Ascending aorta (tissue), 2 donors: Measurements from ENCODE around the gene TMEM266. TPM values are rescaled to one million over a fixed set of nuclear protein-coding genes. Genes with fewer than 3 reads are reported as not detected.
A peak's percentile ranks its signal among the peaks of the same experiment; 100 is the strongest.

Source experiments
- DNase-seq, 2 donors: peaks; one replicate each; pipeline ENCODE4 v3.0.0-alpha.2; 2019; ENCODE audit warnings: low spot score in 2 of 2
- H3K27ac ChIP-seq, 2 donors: fragments of 200-600 bp; sonication (generic); one replicate each; pipeline ENCODE4 v1.5.1; 2016 to 2017; ENCODE audit warnings: mild to moderate bottlenecking in 1 of 2
- H3K27me3 ChIP-seq: fragments of 200-600 bp; sonication (generic); one replicate; pipeline ENCODE4 v1.5.1; 2017
- H3K36me3 ChIP-seq, 2 donors: fragments of 200-600 bp; sonication (generic); one replicate each; pipeline ENCODE4 v1.5.1; 2016
- H3K4me1 ChIP-seq, 2 donors: fragments of 200-600 bp; sonication (generic); one replicate each; pipeline ENCODE4 v1.5.1; 2016 to 2017; ENCODE audit warnings: mild to moderate bottlenecking in 1 of 2
- H3K4me3 ChIP-seq, 2 donors: fragments of 200-600 bp; sonication (generic); one replicate each; pipeline ENCODE4 v1.5.1; 2016 to 2017; ENCODE audit warnings: mild to moderate bottlenecking in 1 of 2
- H3K9me3 ChIP-seq, 2 donors: fragments of 200-600 bp; sonication (generic); one replicate each; pipeline ENCODE4 v1.5.1; 2016
- intact Hi-C: fragments of 100-400 bp; cut with DNase I; formaldehyde crosslinking; loops from one replicate; pipeline ENCODE4 v1.15.1; 2023
- total RNA-seq: library from RNA; depleted of rRNA; stranded (reverse); fragments of >200 nt; gene quantifications from one replicate; pipeline ENCODE4 v1.1.0, GENCODE V29; 2016
- TF ChIP-seq, protein P1 (sequence below), 3 experiments: fragments of 200-600 bp in 2 of 3; fragments of 450-650 bp in 1 of 3; sonication (generic) in 2 of 3; IDR thresholded peaks; one replicate each; pipeline ENCODE4 v1.5.1; 2016 to 2019; ENCODE audit warnings: antibody characterized with exemption in 3 of 3, mild to moderate bottlenecking in 1 of 3, moderate library complexity in 1 of 3

The TMEM266 gene
- total RNA-seq, 1 donor from 2014 or later: not detected

DNA sequence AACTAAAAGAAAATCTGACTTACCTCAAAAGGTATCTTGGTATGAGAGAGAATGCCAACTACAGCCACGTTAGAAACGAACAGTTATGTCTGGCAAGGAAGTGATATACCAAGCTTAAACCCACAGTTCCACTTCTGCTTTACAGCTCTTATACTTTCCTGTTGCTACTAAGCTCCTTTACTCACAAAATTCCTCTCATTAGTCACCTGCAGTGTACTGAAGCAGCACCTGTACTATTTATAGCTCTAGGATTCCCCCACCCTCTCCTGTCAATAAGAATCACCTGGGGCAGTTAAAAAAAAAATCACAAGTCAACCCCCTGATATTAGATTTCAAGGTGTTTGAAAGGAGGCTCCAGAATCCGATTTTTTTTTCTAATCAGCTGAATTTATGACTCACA, 2.9 kb upstream of the TMEM266 start:
- H3K4me1 ChIP-seq: peaks cover 4 to 10% of the 10 kb centered on the region in 2 donors
- no peak for DNase-seq
- TF ChIP-seq, protein P1, sequence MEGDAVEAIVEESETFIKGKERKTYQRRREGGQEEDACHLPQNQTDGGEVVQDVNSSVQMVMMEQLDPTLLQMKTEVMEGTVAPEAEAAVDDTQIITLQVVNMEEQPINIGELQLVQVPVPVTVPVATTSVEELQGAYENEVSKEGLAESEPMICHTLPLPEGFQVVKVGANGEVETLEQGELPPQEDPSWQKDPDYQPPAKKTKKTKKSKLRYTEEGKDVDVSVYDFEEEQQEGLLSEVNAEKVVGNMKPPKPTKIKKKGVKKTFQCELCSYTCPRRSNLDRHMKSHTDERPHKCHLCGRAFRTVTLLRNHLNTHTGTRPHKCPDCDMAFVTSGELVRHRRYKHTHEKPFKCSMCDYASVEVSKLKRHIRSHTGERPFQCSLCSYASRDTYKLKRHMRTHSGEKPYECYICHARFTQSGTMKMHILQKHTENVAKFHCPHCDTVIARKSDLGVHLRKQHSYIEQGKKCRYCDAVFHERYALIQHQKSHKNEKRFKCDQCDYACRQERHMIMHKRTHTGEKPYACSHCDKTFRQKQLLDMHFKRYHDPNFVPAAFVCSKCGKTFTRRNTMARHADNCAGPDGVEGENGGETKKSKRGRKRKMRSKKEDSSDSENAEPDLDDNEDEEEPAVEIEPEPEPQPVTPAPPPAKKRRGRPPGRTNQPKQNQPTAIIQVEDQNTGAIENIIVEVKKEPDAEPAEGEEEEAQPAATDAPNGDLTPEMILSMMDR (IDR thresholded peaks at IDR 0.05): no peak
- H3K27ac ChIP-seq: no peak overlapping the region
- H3K27me3 ChIP-seq: no peaks in the 10 kb centered on the region
- no peak overlapping the region for H3K4me3 ChIP-seq
- intact Hi-C loops: no loop called here
- no peaks in the 10 kb centered on the region for H3K36me3 ChIP-seq
- no peaks in the 10 kb centered on the region for H3K9me3 ChIP-seq

DNA sequence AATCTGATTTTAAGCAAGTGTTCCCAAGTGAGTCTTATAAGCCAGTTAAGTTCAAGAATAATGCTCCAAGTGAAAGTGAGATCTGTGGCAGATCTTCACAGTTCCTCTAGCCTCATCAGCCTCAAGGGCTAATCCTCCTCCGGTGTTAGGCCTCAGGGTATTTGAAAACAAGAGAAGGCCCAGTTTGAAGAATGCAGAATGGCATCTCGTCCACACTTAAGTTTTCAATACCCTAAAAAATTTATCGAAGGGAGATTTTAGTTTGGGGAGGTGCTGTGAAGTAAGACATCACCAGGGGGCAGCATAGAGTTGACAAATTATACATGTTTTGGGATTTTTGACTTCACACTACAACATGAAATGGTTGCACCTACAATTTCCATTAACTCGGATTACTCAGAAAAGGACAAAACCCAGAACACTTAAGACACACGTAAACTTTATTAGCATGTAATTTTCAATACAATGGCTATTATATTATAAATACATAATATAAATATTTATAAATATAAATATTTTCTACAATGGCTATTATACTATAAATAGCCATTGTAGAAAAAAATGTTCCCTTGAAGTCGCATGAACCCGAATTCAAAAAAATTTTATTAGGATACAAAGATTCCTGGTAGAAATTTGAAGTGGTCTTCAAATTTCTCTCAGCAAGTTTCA, 2.3 kb upstream of the TMEM266 start:
- intact Hi-C loops: no loop called here
- Histone ChIP-seq H3K4me3 (peak overlapping the region in 1 of 2 donors; percentile 24), H3K27ac (no peak overlapping the region), H3K9me3 (no peaks in the 10 kb centered on the region), H3K4me1 (peaks cover 4 to 10% of the 10 kb centered on the region in 2 donors), H3K36me3 (no peaks in the 10 kb centered on the region), H3K27me3 (no peaks in the 10 kb centered on the region)
- TF ChIP-seq, protein P1 (IDR thresholded peaks at IDR 0.05): peak; percentile 35 to 75 (median 67)
- no peak for DNase-seq

DNA sequence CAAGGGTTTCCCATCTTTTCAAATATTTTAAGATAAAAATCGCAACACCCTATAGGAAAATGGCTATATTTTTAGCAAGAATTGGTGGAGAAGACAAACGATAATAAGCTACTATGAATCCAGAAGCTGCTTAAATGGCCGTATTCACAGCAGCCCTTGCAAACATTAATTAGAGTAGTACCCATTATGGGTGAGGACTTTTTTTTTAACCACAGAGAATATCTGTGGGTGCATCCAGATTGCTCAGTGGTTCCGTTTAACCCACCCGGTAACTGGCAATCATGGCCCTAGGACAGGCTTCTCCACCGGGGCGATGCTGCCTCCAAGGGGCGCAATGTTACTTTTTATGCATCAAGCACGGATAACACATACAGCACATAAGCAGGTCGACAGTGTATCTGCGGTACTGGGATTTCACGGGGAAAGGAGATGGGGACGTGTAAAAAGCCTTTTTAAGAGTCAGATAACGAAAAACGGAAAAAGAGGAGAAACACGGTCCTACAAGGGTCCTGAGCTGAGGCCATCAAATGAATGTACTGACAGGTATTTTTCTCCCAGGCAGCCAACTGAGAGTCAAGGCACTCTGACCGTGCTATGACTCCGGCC, 968 bp upstream of the TMEM266 start:
- no peaks in the 10 kb centered on the region for H3K27me3 ChIP-seq
- TF ChIP-seq, protein P1 (IDR thresholded peaks at IDR 0.05): no peak
- intact Hi-C loops: loop anchor here (2.0 kb wide), 1 partner anchor 82 kb away; no protein-coding TSS in a partner anchor
- no peaks in the 10 kb centered on the region for H3K36me3 ChIP-seq
- peak overlapping the region; percentile 76 to 82 for H3K4me3 ChIP-seq
- no peak overlapping the region for H3K27ac ChIP-seq
- peaks cover 4 to 10% of the 10 kb centered on the region in 2 donors for H3K4me1 ChIP-seq
- no peaks in the 10 kb centered on the region for H3K9me3 ChIP-seq
- DNase-seq: no peak

DNA sequence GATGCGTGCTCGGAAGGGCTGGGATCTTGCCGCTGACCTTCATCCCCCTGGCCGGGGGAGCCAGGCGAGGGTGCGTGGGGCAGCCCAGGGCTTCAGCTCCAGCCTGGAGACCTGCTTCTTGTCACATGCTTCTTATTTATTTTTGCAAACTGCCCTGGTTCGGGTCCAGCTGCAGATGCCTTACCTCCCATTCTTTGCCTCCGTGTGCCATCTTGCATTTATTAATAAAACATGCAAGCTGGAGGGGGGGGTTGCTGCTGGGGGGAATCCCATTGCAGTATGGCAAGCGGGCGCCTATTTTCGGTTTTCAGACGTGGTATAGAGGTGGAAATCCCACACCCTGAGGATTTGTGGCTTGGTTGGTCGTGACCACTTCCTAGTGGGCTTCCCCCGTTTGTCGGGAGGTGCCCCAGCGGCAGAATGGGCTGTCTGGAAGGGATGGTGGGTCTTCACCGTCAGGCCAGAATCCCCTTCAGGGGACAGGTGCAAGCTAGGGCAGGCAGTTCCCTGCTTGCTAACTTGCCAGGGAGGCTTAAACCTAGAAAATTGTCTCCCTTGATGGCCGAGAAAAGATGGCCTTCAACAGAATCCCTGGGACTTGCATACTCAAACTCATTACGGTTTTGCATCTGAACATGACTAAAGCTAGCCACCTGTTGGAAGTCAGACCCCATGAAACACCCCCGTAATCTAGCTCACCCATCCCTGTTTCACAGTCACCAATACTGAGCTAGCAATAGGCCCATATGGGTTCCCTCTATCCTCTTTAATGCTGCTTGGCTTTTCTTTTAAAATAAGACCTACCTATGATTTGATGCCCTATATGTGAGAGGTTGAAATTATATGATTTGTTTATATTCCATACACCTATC, 569 bp downstream of the TMEM266 start:
- H3K27me3 ChIP-seq: no peaks in the 10 kb centered on the region
- no peak for DNase-seq
- H3K27ac ChIP-seq: no peak overlapping the region
- peak overlapping the region; percentile 76 to 82 for H3K4me3 ChIP-seq
- H3K36me3 ChIP-seq: no peaks in the 10 kb centered on the region
- TF ChIP-seq, protein P1 (IDR thresholded peaks at IDR 0.05): no peak
- H3K9me3 ChIP-seq: no peaks in the 10 kb centered on the region
- peaks cover 4 to 10% of the 10 kb centered on the region in 2 donors for H3K4me1 ChIP-seq
- intact Hi-C loops: no loop called here

DNA sequence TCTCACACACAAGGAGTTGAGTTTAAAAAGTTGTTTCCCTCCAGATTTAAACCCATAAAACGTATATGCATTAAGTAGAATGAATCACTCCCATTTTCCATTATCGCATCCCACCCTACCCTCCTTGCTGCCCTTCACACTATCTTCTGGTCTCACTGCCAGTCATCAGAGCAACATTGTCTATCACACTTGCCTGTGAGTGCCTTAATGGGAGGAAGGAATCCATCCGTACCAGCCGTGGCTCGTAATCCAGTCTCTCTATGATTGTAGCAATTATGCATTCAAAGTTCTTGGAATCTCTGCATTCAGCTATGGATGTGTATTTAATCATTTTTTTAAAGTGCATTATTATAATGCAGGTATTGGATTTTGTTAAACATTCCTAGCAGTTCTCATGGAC, 1.9 kb downstream of the TMEM266 start:
- intact Hi-C loops: no loop called here

More for the DNA sequence above, 1.9 kb downstream of the TMEM266 start:
- no peaks in the 10 kb centered on the region for H3K36me3 ChIP-seq
- no peaks in the 10 kb centered on the region for H3K9me3 ChIP-seq
- no peak overlapping the region for H3K27ac ChIP-seq
- H3K4me1 ChIP-seq: peaks cover 4 to 10% of the 10 kb centered on the region in 2 donors
- H3K27me3 ChIP-seq: no peaks in the 10 kb centered on the region
- TF ChIP-seq, protein P1 (IDR thresholded peaks at IDR 0.05): no peak
- no peak overlapping the region for H3K4me3 ChIP-seq
- DNase-seq: no peak
